GM12875 (cell line): Measurements from ENCODE around the gene CD164L2.

Experiments used
- H3K4me3 ChIP-seq: one replicate; pipeline ENCODE4 v1.5.1; 2011; ENCODE audit warnings: low read depth, low read length, control low read depth
- TF ChIP-seq, protein P1 (sequence below): IDR thresholded peaks from 2 replicates; pipeline ENCODE4 v1.5.1; 2011; ENCODE audit warnings: low read depth, mild to moderate bottlenecking, control low read depth, inconsistent platforms, low read length, moderate library complexity, borderline replicate concordance; ENCODE audit not compliant: insufficient read depth

CD164L2 gene

DNA sequence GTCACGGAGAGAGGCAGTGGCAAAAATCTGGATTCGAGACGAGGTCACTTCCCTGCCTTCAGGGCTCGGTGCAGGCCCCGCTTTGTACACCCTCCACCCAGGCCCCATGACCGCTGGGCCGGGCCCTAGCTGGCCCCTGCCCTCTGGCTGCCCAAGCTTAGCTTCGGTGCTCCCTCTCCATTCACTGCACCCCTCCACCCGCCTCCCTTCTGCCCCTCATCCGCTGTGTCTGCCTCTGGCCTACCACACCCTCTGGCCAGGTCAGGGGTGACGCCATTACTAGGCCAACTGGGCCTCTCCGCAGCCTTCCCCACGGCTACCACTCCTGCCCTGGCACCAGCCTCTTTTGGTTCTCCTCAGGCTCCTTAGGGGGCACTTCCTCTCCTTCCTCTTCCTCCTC, 528 bp upstream of the CD164L2 start:
- no peak overlapping the region for H3K4me3 ChIP-seq
- TF ChIP-seq, protein P1, sequence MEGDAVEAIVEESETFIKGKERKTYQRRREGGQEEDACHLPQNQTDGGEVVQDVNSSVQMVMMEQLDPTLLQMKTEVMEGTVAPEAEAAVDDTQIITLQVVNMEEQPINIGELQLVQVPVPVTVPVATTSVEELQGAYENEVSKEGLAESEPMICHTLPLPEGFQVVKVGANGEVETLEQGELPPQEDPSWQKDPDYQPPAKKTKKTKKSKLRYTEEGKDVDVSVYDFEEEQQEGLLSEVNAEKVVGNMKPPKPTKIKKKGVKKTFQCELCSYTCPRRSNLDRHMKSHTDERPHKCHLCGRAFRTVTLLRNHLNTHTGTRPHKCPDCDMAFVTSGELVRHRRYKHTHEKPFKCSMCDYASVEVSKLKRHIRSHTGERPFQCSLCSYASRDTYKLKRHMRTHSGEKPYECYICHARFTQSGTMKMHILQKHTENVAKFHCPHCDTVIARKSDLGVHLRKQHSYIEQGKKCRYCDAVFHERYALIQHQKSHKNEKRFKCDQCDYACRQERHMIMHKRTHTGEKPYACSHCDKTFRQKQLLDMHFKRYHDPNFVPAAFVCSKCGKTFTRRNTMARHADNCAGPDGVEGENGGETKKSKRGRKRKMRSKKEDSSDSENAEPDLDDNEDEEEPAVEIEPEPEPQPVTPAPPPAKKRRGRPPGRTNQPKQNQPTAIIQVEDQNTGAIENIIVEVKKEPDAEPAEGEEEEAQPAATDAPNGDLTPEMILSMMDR: no peak

DNA sequence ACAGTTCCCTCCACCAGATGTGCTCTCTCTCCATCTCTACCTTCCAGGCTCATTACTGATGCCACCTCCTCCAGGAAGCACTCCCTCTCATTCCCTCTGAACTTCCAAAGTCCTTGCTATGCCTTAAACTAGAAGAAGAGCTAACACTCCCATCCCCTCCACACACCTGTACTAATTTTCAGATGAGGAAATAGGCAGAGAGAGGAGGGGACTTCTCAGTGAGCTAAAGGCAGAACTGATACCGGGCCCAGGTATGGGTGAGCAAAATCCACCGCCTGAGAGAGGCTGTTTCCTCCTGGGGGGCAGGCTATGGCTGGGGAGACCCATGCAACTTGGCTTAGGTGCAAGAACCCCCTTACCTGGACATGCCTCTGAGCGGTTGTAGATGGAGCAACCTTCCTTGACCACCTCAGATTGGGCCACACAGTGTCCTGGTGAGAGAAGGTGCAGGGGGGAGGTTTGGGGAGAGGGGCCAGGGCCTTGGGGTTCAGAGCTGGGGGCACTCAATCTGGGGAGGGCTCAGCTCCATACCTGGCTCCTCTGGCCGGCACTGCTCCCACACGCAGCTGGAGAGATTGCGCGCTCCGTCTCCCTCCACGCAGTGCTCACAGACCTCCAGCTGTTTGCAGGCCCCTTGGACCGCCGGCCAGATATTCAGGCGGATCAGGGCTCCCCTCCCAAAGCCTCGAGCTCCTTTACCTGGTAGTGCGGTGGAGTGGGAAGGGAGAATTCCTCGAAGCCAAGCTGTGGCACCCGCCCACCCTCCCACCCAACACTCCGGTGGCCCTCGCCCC, 967 bp downstream of the CD164L2 start:
- no peak overlapping the region for H3K4me3 ChIP-seq
- TF ChIP-seq, protein P1: no peak

DNA sequence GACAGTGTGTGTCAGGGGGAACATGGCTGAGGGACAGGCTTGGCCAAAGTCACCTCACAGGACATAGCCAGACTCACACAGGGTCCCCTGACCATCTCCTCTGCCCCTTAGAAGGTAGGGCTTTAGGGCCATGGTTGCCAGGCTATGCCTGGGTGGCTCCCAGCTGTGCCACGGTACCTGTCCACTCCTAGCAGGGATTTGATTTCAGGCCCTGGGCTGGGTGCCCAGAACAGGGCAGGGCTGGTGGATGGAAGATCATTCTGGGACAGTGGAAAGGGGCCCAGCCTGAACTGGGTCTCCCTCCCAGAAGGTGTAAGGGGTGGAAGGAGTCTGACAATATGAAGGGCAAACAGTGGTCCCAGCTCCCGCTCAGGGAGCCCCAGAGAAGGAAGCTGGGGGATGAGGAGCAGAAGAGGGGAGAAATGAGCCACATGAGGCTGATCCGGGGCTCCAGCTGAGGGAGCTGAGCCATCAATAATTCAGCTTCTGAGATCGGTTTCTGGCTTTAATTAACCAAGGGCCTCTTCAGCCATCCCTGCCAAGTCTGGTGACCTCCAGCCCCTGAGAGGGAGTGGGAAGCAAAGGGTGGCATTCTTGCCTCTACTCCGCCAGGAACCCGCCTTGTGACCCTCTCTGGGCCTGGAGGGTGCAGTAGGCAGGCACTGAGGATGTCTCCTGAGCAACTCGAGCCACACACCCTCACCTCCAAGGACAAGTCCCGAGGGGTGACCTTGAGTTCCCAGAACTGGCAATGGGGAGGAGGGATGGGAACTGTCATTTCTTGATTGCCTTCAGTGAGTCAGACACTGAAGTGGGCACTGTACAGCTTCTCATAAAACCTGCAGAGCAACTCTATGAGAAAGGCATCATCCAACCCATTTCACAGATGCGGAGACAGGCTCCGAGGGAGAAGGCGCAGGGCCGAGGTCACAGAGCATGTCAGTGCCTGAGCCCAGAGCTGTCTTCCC, 2.1 kb downstream of the CD164L2 start:
- TF ChIP-seq, protein P1: no peak
- no peak overlapping the region for H3K4me3 ChIP-seq

DNA sequence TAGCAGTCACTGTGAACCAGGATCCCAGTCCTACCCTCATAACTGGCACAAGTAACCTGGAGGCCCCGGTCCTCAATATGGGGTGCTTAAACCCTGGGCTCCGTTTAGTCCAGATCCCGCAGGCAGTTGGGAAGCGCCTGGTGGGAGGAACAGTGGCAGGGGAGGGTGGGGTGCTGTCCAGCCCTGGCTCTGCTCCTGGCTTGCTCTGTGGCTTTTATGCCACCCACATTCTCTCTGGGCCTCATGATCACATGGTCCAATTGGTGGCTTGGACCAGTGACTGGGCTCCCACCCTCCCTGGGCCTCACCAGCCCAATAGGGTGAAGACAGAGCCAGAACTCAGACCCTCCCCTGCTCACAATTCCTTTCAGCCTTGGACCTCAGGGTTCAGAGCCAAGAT, 2.9 kb downstream of the CD164L2 start:
- TF ChIP-seq, protein P1: no peak
- H3K4me3 ChIP-seq: no peak overlapping the region

DNA sequence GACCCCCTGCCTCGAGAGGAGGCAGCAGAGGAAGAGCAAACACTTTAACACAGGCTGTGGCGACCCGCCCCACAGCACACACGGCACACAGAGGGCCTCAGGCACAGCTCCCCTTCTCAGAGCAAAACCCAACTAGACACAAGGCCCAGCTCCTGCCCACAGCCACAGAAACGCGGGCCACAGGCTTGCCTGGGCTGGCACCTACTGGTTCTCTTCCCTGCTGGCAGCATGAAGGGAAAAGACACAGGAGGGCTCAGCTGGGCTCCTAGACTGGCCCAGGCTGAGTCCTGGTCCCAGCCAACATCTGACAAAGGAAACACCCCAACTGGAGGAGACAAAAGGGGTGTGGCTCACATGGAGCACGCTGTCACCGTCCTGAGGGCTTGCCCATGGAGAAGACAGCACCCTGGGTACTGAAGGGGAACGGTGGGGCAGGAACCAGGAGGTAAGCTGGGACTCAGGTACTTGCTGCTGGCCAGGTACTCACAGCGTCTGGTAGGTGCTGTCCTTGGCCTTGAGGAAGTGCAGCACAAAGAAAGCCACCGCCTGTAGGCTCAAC, 3.5 kb downstream of the CD164L2 start:
- TF ChIP-seq, protein P1: no peak

DNA sequence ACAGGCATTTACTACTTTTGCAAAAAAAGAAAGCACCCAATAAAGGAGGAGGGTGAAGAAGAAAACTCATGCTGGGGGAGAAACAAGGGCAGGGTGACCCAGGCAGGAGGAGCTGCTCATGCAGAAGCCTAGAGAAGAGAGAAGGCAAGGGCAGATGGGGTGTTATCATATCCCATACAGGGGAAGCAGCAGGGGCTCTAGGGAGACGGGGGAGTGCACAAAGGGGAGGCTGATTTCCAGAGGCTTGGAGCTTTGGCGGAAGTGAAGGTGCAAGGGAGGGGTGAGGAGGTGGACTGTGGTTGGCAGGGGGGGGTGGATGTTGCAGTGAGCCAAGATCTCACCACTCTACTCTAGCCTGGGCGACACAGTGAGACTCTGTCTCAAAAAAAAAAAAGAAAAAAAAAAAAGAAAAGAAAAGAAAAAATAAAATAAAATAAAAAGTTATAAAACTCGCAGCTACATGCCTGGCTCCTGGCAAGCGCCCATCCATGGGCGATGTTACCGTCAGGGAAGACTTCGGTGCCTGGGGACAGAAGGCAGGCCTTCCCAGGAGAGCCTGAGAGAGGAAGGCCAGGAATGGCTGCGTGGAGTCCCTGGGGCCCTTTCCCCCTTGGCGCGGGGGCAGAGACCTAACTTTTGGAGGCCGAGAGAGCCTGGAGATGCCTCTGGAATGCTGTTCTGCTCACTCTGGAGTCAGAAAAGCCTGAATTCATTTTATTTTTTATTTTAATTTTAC, 5.2 kb downstream of the CD164L2 start:
- no peak overlapping the region for H3K4me3 ChIP-seq
- TF ChIP-seq, protein P1: no peak

More for the DNA sequence above, 3.5 kb downstream of the CD164L2 start:
- no peak overlapping the region for H3K4me3 ChIP-seq
